K562 treated with DMSO at 1 percent for 12 hours (cell line): Measurements from ENCODE around the gene LPO. TPM values are rescaled to one million over a fixed set of nuclear protein-coding genes. Genes with fewer than 3 reads are reported as not detected.

Source experiments
- total RNA-seq: library from RNA; unstranded; fragments of 300-600 nt; gene quantifications from 2 replicates; pipeline ENCODE4 v1.2.3, GENCODE V29; 2022; ENCODE audit not compliant: insufficient read depth

LPO gene
- total RNA-seq: 0.72 and 1.1 TPM in 2 replicates

GRCh38 chr17:58238147-58238634 lies at the start of gene LPO:
LPO (plus strand) TSS chr17:58238584; CDS start chr17:58242980, 4,396 bp downstream.

GRCh38 chr17:58192612-58193011 lies 45.8 kb upstream of the LPO start, which contains the start of gene EPX:
EPX (plus strand) TSS chr17:58192726; CDS start chr17:58192847, 121 bp downstream.

GRCh38 chr17:58219007-58219788 lies 19.2 kb upstream of the LPO start, which contains the start of gene MKS1:
MKS1 (minus strand) TSS chr17:58219255; CDS start chr17:58219230, 25 bp downstream.

GRCh38 chr17:58280480-58281217 lies 42.3 kb downstream of the LPO start, which contains the start of gene MPO:
MPO (minus strand) TSS chr17:58280935; CDS start chr17:58280758, 177 bp downstream.

Other genes with a start within 250 kb of the LPO start
- 73.9 and 164 TPM in 2 replicates for gene SRSF1, start 231.3 kb upstream of the LPO start, total RNA-seq
- 9.0 and 22.6 TPM in 2 replicates for gene DYNLL2, start 155.2 kb upstream of the LPO start, total RNA-seq
- gene OR4D1, start 90.2 kb upstream of the LPO start, total RNA-seq: not detected in 2 replicates
- not detected in 2 replicates for gene OR4D2, start 71.6 kb upstream of the LPO start, total RNA-seq
- 0.44 TPM in 1 of 2 replicates, not detected in the other for gene EPX, start 45.9 kb upstream of the LPO start, total RNA-seq
- gene MKS1, start 19.3 kb upstream of the LPO start, total RNA-seq: 21.9 and 25.2 TPM in 2 replicates
- not detected in 2 replicates for gene MPO, start 42.4 kb downstream of the LPO start, total RNA-seq
- gene TSPOAP1, start 90.2 kb downstream of the LPO start, total RNA-seq: 1.4 and 4.7 TPM in 2 replicates
- gene SUPT4H1, start 113.6 kb downstream of the LPO start, total RNA-seq: 81.3 and 89.7 TPM in 2 replicates
- gene RNF43, start 178.9 kb downstream of the LPO start, total RNA-seq: 2.1 and 5.4 TPM in 2 replicates
- gene HSF5, start 249.8 kb downstream of the LPO start, total RNA-seq: not detected in 2 replicates